ENCODE measurements around the gene ACTR1B. TPM values are rescaled to one million over a fixed set of nuclear protein-coding genes. Genes with fewer than 3 reads are reported as not detected.
"Not testable (repeated sequence)": the region's sequence is repeated elsewhere in the genome, so short reads cannot be mapped to it uniquely, and the experiment has no call there.

Gene ACTR1B
- total RNA-seq, 1 donor from 2014 or later, result 122 TPM

GRCh38 chr2:97701186-97701585 lies 37.3 kb upstream of the ACTR1B start:
- no peaks in the 10 kb centered on the region for H3K36me3 Mint-ChIP-seq (ENCODE audit: low read depth)
- H3K9me3 Mint-ChIP-seq, result no peaks in the 10 kb centered on the region
- DNase-seq, result no peak
- no peak overlapping the region for H3K4me3 Mint-ChIP-seq
- no peak overlapping the region for H3K27ac Mint-ChIP-seq
- peaks cover 4% of the 10 kb centered on the region for H3K27me3 Mint-ChIP-seq
- intact Hi-C loops (cut with micrococcal nuclease), result no loop called here
- H3K4me1 Mint-ChIP-seq, result peaks cover 12% of the 10 kb centered on the region

GRCh38 chr2:97699765-97700444 lies 36.1 kb upstream of the ACTR1B start:
- peak; percentile 92 for DNase-seq
- Mint-ChIP-seq H3K4me1 (peaks cover 12% of the 10 kb centered on the region), H3K4me3 (no peak overlapping the region), H3K9me3 (no peaks in the 10 kb centered on the region), H3K36me3 (ENCODE audit: low read depth) (no peaks in the 10 kb centered on the region), H3K27me3 (peaks cover 4% of the 10 kb centered on the region), H3K27ac (no peak overlapping the region)
- intact Hi-C loops (cut with micrococcal nuclease), result loop anchor here (1.0 to 5.0 kb wide), 2 partner anchors 48 to 53 kb away; partner anchors contain the start of gene COX5B

DNA sequence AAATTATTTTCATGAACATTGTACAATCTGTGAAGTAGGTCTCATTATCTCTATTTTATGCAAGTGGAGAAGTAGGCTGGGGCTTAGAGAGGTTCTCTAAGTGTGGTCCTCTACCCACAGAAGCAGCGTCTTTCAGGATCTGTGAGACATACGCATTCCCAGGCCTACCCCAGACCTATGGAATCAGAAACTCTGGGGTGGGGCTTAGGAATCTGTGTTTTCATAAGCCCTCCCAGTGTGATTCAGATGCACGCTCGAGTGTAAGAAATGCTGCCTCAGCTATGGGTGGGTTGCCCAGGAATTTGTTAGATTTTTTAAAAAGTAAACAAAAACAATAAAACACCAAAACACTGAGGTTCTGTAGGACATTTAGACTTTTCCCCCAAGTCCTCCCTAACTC lies 34.7 kb upstream of the ACTR1B start:
- intact Hi-C loops (cut with micrococcal nuclease), result loop anchor here (5.0 kb wide), 1 partner anchor 51 kb away; the partner anchor contains the start of gene COX5B
- DNase-seq, result no peak
- no peak overlapping the region for H3K27ac Mint-ChIP-seq
- no peak overlapping the region for H3K4me3 Mint-ChIP-seq
- no peaks in the 10 kb centered on the region for H3K36me3 Mint-ChIP-seq (ENCODE audit: low read depth)
- H3K27me3 Mint-ChIP-seq, result peaks cover 2% of the 10 kb centered on the region
- H3K9me3 Mint-ChIP-seq, result no peaks in the 10 kb centered on the region
- H3K4me1 Mint-ChIP-seq, result peaks cover 12% of the 10 kb centered on the region

GRCh38 chr2:97697252-97698235 lies 33.7 kb upstream of the ACTR1B start:
- peaks cover 2% of the 10 kb centered on the region for H3K27me3 Mint-ChIP-seq
- no peaks in the 10 kb centered on the region for H3K9me3 Mint-ChIP-seq
- DNase-seq, result peak; percentile 97
- peaks cover 12% of the 10 kb centered on the region for H3K4me1 Mint-ChIP-seq
- peak overlapping the region; percentile 54 for H3K27ac Mint-ChIP-seq
- intact Hi-C loops (cut with micrococcal nuclease), result loop anchor here (1.0 to 5.0 kb wide), 3 partner anchors 33 to 107 kb away; partner anchors contain the start of genes ACTR1B and COX5B
- H3K36me3 Mint-ChIP-seq (ENCODE audit: low read depth), result no peaks in the 10 kb centered on the region
- peak overlapping the region; percentile 38 for H3K4me3 Mint-ChIP-seq

DNA sequence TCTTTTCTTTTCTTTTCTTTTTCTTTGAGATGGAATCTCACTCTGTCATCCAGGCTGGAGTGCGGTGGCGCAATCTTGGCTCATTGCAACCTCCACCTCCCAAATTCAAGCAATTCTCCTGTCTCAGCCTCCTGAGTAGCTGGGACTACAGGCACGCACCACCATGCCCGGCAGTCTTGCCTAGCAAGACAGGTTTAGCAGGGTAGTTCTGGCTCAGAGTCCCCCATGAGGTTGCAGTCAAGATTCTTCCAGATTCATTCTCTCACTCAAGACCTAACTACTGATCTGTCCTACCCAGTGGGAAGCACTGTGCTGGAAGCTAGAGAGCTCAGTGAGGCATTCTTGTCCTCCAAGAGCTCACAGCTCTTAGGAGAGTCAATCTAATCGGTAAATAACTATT lies 31.9 kb upstream of the ACTR1B start:
- H3K27me3 Mint-ChIP-seq, result peaks cover 2% of the 10 kb centered on the region
- no peaks in the 10 kb centered on the region for H3K36me3 Mint-ChIP-seq (ENCODE audit: low read depth)
- intact Hi-C loops (cut with micrococcal nuclease), result loop anchor here (5.0 kb wide), 1 partner anchor 48 kb away; the partner anchor contains the start of gene COX5B
- no peaks in the 10 kb centered on the region for H3K9me3 Mint-ChIP-seq
- DNase-seq, result no peak
- no peak overlapping the region for H3K27ac Mint-ChIP-seq
- H3K4me3 Mint-ChIP-seq, result no peak overlapping the region
- H3K4me1 Mint-ChIP-seq, result peaks cover 12% of the 10 kb centered on the region

DNA sequence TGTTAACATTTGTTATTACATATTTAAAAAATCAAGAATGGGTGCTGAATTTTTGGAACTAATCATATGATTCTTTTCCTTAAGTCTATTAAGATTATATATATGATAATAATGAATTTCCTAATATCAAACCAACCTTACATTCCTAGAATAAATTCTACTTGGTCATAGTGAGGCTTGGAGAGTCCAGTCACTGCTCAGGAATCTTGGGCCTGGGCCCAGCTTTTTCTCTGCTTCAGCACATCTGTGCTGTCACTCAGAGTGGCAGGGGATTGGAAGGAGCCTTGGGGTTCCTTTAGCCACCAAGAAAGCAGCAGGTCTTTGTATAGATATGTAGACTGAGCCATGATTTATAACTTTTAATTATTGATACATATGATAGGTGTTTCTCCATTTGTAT lies 29.6 kb upstream of the ACTR1B start:
- no peak overlapping the region for H3K27ac Mint-ChIP-seq
- peaks cover 12% of the 10 kb centered on the region for H3K4me1 Mint-ChIP-seq
- no peaks in the 10 kb centered on the region for H3K27me3 Mint-ChIP-seq
- H3K4me3 Mint-ChIP-seq, result no peak overlapping the region
- H3K36me3 Mint-ChIP-seq (ENCODE audit: low read depth), result no peaks in the 10 kb centered on the region
- DNase-seq, result no peak
- H3K9me3 Mint-ChIP-seq, result no peaks in the 10 kb centered on the region
- intact Hi-C loops (cut with micrococcal nuclease), result no loop called here

DNA sequence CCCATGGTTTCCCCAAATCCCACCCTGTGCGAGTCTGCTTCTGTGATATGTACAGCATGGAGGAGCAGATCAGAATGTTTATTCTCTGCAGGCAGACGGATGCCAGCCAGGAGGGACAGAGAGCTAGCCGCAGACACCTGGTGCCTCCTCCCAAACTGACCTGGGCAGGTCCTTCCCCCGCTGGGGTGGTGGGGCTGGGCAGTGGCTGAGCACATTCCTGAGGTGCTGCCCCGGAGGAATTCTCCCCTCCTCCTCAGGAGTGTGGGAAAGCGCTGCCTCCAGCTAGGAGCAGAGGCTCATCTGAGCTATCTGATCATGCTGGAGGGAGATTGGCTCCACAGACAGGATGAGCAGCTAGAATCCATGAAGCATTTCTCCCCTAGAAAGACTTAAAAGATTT lies 27.3 kb upstream of the ACTR1B start:
- H3K9me3 Mint-ChIP-seq, result no peaks in the 10 kb centered on the region
- H3K4me3 Mint-ChIP-seq, result no peak overlapping the region
- peaks cover 13% of the 10 kb centered on the region for H3K4me1 Mint-ChIP-seq
- no peak for DNase-seq
- H3K27ac Mint-ChIP-seq, result no peak overlapping the region
- H3K36me3 Mint-ChIP-seq (ENCODE audit: low read depth), result no peaks in the 10 kb centered on the region
- H3K27me3 Mint-ChIP-seq, result no peaks in the 10 kb centered on the region
- intact Hi-C loops (cut with micrococcal nuclease), result no loop called here

GRCh38 chr2:97688062-97688827 lies 24.4 kb upstream of the ACTR1B start:
- H3K27me3 Mint-ChIP-seq, result no peaks in the 10 kb centered on the region
- H3K4me3 Mint-ChIP-seq, result peak overlapping the region; percentile 16
- H3K36me3 Mint-ChIP-seq (ENCODE audit: low read depth), result no peaks in the 10 kb centered on the region
- intact Hi-C loops (cut with micrococcal nuclease), result loop anchor here (1.0 kb wide), 1 partner anchor 14 kb away; no protein-coding TSS in a partner anchor
- peaks cover 16% of the 10 kb centered on the region for H3K4me1 Mint-ChIP-seq
- no peaks in the 10 kb centered on the region for H3K9me3 Mint-ChIP-seq
- peak overlapping the region; percentile 68 for H3K27ac Mint-ChIP-seq
- DNase-seq, result no peak

DNA sequence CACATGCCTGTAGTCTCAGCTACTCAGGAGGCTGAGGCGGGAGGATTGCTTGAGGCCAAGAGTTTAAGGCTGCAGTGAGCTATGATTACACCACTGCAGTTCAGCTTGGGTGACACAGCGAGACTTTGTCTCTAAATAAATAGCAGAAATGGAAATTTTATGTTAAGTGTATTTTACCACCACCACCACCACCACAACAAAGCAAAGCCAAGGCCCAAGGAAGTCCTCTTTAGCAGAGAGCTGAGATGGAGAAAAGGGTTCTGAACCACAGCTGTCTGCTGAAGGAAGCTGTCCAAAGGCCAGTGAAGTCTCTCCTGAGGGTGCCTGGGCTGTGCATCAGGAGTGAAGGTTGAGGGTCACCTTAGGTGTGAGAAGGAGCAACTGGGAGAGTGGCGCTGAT lies 23.4 kb upstream of the ACTR1B start:
- H3K27me3 Mint-ChIP-seq; H3K9me3 Mint-ChIP-seq; intact Hi-C loops (cut with micrococcal nuclease); H3K4me3 Mint-ChIP-seq; H3K36me3 Mint-ChIP-seq (ENCODE audit: low read depth): not testable (repeated sequence)
- H3K4me1 Mint-ChIP-seq, result peaks cover 16% of the 10 kb centered on the region
- DNase-seq, result peak; percentile 70
- peak overlapping the region; percentile 56 for H3K27ac Mint-ChIP-seq

DNA sequence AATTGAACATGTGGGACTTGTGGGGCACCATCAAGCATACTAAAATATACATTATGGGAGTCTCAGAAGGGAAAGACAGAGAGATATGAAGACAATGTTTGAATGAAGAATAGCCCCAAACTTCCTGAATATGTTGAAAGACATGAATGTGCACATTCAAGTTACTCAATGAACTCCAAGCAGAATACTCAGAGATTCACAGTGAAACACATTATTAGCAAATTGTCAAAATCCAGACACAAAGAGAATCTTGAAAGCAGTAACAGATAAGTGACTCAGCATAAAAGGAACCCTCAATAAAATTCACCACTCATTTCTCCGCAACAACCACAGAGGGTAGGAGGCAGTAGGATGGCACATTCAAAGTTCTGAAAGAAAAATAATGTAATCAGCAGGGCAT lies 14.5 kb upstream of the ACTR1B start:
- H3K27ac Mint-ChIP-seq, result no peak overlapping the region
- intact Hi-C loops (cut with micrococcal nuclease), result no loop called here

GRCh38 chr2:97677480-97677879 lies 13.6 kb upstream of the ACTR1B start:
- intact Hi-C loops (cut with micrococcal nuclease), result no loop called here
- H3K27ac Mint-ChIP-seq, result no peak overlapping the region
- peaks cover 10% of the 10 kb centered on the region for H3K36me3 Mint-ChIP-seq (ENCODE audit: low read depth)
- H3K4me1 Mint-ChIP-seq, result peaks cover 35% of the 10 kb centered on the region
- H3K27me3 Mint-ChIP-seq, result peaks cover 3% of the 10 kb centered on the region
- no peak overlapping the region for H3K4me3 Mint-ChIP-seq
- peaks cover 4% of the 10 kb centered on the region for H3K9me3 Mint-ChIP-seq
- DNase-seq, result no peak

More for the DNA sequence above, 14.5 kb upstream of the ACTR1B start:
- no peak overlapping the region for H3K4me3 Mint-ChIP-seq
- peaks cover 10% of the 10 kb centered on the region for H3K36me3 Mint-ChIP-seq (ENCODE audit: low read depth)
- H3K9me3 Mint-ChIP-seq, result peaks cover 4% of the 10 kb centered on the region
- DNase-seq, result no peak
- H3K27me3 Mint-ChIP-seq, result peaks cover 6% of the 10 kb centered on the region
- H3K4me1 Mint-ChIP-seq, result peaks cover 30% of the 10 kb centered on the region

DNA sequence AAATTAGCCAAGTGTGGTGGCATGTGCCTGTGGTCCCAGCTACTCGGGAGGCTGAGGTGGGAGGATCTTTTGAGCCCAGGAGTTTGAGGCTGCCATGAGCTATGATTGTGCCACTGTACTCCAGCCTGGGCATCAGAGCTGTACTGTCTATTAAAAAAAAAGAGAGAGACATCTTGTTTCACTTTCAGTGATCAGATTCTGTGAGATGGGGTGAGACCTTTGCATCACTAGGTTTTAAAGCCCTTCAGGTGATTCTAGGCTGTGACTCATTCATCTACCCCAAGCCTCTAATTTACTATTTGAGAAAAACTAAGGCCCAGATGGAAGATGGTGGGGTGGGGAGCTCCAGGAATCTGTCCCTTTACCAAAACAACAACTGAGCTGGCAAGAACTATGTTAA lies 12.8 kb upstream of the ACTR1B start:
- no peak overlapping the region for H3K27ac Mint-ChIP-seq
- H3K36me3 Mint-ChIP-seq (ENCODE audit: low read depth), result peaks cover 10% of the 10 kb centered on the region
- no peak for DNase-seq
- no peaks in the 10 kb centered on the region for H3K27me3 Mint-ChIP-seq
- peaks cover 35% of the 10 kb centered on the region for H3K4me1 Mint-ChIP-seq
- peaks cover 4% of the 10 kb centered on the region for H3K9me3 Mint-ChIP-seq
- intact Hi-C loops (cut with micrococcal nuclease), result no loop called here
- H3K4me3 Mint-ChIP-seq, result no peak overlapping the region

DNA sequence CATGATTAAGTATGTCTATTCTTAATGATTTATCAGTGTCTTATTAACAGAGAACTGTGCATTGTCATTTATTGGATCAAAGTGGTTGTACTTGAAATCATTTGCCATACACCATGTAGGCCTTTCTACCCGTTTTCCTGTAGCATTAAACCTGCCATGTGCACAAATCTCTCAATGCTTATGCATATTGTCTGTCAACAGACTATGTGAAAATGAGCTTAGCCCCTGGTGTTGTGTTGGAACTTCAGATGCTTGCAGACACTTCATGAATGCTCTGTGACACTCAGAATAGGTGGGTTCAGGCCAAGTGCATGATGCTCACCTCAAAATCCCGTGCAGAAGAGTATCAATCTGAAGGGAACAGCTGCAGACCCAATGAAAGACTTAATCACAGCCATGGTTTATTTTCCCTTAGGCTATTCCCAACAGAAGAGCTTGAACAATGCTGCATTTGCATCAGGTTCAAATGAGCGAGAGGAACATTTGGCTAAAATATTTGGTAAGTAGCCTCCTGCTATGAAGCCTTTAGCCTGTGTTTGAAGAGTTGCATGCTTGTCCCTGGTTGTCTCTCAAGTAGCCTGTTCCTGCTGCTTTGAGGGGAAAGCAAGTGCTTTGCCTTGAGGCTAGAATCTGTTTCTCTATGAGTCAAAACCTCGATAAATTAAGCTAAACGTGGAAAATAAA lies 11.7 kb upstream of the ACTR1B start:
- peaks cover 10% of the 10 kb centered on the region for H3K36me3 Mint-ChIP-seq (ENCODE audit: low read depth)
- H3K27me3 Mint-ChIP-seq, result no peaks in the 10 kb centered on the region
- H3K9me3 Mint-ChIP-seq, result peaks cover 4% of the 10 kb centered on the region
- peaks cover 35% of the 10 kb centered on the region for H3K4me1 Mint-ChIP-seq
- H3K27ac Mint-ChIP-seq, result peak overlapping the region; percentile 20
- no peak overlapping the region for H3K4me3 Mint-ChIP-seq
- intact Hi-C loops (cut with micrococcal nuclease), result no loop called here
- no peak for DNase-seq

Data from activated CD4-positive, alpha-beta T cell treated with anti-CD3 and anti-CD28 coated beads, Interleukin-2, amount 10 ng/mL, durations not matched to agents 24 days and 14 days (primary cell).